B cell (primary cell): Measurements from ENCODE around the gene MROH2A.

ENCODE experiments used
- CTCF ChIP-seq: fragments of 200-600 bp; IDR thresholded peaks from one replicate; pipeline ENCODE4 v1.8.0; 2022; ENCODE audit warnings: antibody characterized with exemption, mild to moderate bottlenecking
- EZH2 ChIP-seq: IDR thresholded peaks from 2 replicates; pipeline ENCODE4 v1.6.1; 2012; ENCODE audit warnings: borderline replicate concordance, low read depth, mild to moderate bottlenecking, moderate library complexity, low read length; ENCODE audit not compliant: insufficient read depth, poor library complexity, severe bottlenecking

- TF ChIP-seq CTCF (no peak), EZH2 (no peak)
These were observed 42.0 kb downstream of the MROH2A start for GRCh38 chr2:233819884-233820773.
